ENCODE measurements around the gene EXOC4.

GRCh38 chr7:134078991-134079390, 826.1 kb downstream of the EXOC4 start:
- TF ChIP-seq CTCF (IDR thresholded peaks at IDR 0.05) (no peak), POLR2AphosphoS5 (IDR thresholded peaks at IDR 0.05) (no peak), POLR2A (IDR thresholded peaks at IDR 0.05) (no peak)

All from transverse colon (tissue), 4 donors.